22Rv1 (cell line): ENCODE results near the gene ATP2B3.

Source experiments
- ZFX ChIP-seq: fragments of 450-650 bp; IDR thresholded peaks from 2 replicates; pipeline ENCODE4 v1.6.1; 2017; ENCODE audit warnings: antibody characterized with exemption, borderline replicate concordance
- TF ChIP-seq, protein P1 (sequence below): fragments of 450-650 bp; IDR thresholded peaks from 2 replicates; pipeline ENCODE4 v1.5.1; 2017; ENCODE audit warnings: mild to moderate bottlenecking

DNA sequence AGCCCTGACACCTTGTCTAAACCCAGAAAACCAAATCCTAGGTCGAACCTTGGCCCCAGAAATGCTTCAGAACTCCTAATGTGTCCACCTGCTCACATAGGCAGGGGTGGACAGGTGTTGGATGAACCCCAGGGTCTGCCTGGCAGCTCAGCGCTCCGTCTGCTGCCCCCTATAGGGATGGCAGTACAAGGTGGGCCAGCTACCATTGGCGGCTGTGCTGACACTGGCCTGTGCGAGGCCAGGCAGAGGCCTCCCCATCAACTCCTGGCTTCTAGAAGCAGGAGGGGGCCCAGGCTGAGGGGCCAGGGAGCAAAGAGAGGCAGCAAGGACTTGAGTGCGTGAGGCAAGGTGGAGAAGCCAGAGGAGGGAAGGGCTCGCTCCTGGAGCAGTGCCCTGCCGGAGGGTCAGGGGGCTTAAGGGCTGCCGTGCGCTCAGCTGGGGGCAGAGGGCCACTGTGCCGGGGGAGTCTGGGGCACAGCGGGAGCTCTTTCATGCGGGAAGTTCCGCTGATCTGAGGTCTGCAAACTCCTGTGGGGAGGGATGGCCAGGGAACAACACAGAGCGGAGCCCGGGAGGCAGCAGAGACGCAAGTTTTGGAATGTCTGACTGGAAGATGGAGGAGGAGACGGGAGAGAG, 60.9 kb downstream of the ATP2B3 start:
- TF ChIP-seq, protein P1, sequence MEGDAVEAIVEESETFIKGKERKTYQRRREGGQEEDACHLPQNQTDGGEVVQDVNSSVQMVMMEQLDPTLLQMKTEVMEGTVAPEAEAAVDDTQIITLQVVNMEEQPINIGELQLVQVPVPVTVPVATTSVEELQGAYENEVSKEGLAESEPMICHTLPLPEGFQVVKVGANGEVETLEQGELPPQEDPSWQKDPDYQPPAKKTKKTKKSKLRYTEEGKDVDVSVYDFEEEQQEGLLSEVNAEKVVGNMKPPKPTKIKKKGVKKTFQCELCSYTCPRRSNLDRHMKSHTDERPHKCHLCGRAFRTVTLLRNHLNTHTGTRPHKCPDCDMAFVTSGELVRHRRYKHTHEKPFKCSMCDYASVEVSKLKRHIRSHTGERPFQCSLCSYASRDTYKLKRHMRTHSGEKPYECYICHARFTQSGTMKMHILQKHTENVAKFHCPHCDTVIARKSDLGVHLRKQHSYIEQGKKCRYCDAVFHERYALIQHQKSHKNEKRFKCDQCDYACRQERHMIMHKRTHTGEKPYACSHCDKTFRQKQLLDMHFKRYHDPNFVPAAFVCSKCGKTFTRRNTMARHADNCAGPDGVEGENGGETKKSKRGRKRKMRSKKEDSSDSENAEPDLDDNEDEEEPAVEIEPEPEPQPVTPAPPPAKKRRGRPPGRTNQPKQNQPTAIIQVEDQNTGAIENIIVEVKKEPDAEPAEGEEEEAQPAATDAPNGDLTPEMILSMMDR, result no peak
- no peak for TF ChIP-seq ZFX
